GM18861 (cell line): Measurements from ENCODE around the gene EDEM3.
"Not testable (repeated sequence)": the region's sequence is repeated elsewhere in the genome, so short reads cannot be mapped to it uniquely, and the experiment has no call there.

ENCODE experiments used
- ATAC-seq: cut with Tn5 transposase; IDR thresholded peaks from one replicate; pipeline ENCODE4 v1.9.1; 2021; ENCODE audit not compliant: unreplicated experiment

The EDEM3 gene

GRCh38 chr1:184739796-184740195, 14.9 kb downstream of the EDEM3 start:
- no peak for ATAC-seq

- ATAC-seq: no peak
Observed at GRCh38 chr1:184739070-184739469, 15.6 kb downstream of the EDEM3 start.

GRCh38 chr1:184734980-184735379, 19.7 kb downstream of the EDEM3 start:
- ATAC-seq: no peak

GRCh38 chr1:184724843-184725242, 29.8 kb downstream of the EDEM3 start:
- no peak for ATAC-seq

GRCh38 chr1:184716158-184716557, 38.5 kb downstream of the EDEM3 start:
- ATAC-seq: no peak

- no peak for ATAC-seq
Observed at GRCh38 chr1:184709418-184709817, 45.2 kb downstream of the EDEM3 start.

GRCh38 chr1:184708084-184708676, 46.5 kb downstream of the EDEM3 start:
- no peak for ATAC-seq

- ATAC-seq: no peak
Observed at GRCh38 chr1:184705271-184705670, 49.4 kb downstream of the EDEM3 start.

GRCh38 chr1:184701816-184702215, 52.8 kb downstream of the EDEM3 start:
- no peak for ATAC-seq

- no peak for ATAC-seq
Observed at GRCh38 chr1:184698969-184699368, 55.7 kb downstream of the EDEM3 start.

- ATAC-seq: no peak
Observed at GRCh38 chr1:184698016-184698415, 56.6 kb downstream of the EDEM3 start.

GRCh38 chr1:184696403-184696802, 58.3 kb downstream of the EDEM3 start:
- ATAC-seq: no peak

- ATAC-seq: no peak
Observed at GRCh38 chr1:184695023-184695422, 59.6 kb downstream of the EDEM3 start.

GRCh38 chr1:184693011-184693410, 61.6 kb downstream of the EDEM3 start:
- no peak for ATAC-seq

- ATAC-seq: no peak
Observed at GRCh38 chr1:184691719-184692324, 62.8 kb downstream of the EDEM3 start.

GRCh38 chr1:184686540-184686939, 68.1 kb downstream of the EDEM3 start:
- no peak for ATAC-seq

- ATAC-seq: no peak
Observed at GRCh38 chr1:184685116-184685515, 69.5 kb downstream of the EDEM3 start.

GRCh38 chr1:184684285-184685074, 70.2 kb downstream of the EDEM3 start:
- no peak for ATAC-seq

- no peak for ATAC-seq
Observed at GRCh38 chr1:184682956-184683355, 71.7 kb downstream of the EDEM3 start.

- ATAC-seq: not testable (repeated sequence)
Observed at GRCh38 chr1:184680611-184681225, 73.9 kb downstream of the EDEM3 start.

- ATAC-seq: not testable (repeated sequence)
Observed at GRCh38 chr1:184679472-184679871, 75.2 kb downstream of the EDEM3 start.

- no peak for ATAC-seq
Observed at GRCh38 chr1:184677344-184677743, 77.3 kb downstream of the EDEM3 start.
